Activated effector memory CD4-positive, alpha-beta T cell treated with Interleukin-2 at 50 U/mL for 16 hours (primary cell): ENCODE measurements around the gene CROCC.
A peak's percentile ranks its signal among the peaks of the same experiment; 100 is the strongest.
"Not testable (repeated sequence)": the region's sequence is repeated elsewhere in the genome, so short reads cannot be mapped to it uniquely, and the experiment has no call there.

Experiments used
- DNase-seq: peaks from one replicate; pipeline ENCODE4 v3.0.0-alpha.2; 2020

The CROCC gene, protein sequence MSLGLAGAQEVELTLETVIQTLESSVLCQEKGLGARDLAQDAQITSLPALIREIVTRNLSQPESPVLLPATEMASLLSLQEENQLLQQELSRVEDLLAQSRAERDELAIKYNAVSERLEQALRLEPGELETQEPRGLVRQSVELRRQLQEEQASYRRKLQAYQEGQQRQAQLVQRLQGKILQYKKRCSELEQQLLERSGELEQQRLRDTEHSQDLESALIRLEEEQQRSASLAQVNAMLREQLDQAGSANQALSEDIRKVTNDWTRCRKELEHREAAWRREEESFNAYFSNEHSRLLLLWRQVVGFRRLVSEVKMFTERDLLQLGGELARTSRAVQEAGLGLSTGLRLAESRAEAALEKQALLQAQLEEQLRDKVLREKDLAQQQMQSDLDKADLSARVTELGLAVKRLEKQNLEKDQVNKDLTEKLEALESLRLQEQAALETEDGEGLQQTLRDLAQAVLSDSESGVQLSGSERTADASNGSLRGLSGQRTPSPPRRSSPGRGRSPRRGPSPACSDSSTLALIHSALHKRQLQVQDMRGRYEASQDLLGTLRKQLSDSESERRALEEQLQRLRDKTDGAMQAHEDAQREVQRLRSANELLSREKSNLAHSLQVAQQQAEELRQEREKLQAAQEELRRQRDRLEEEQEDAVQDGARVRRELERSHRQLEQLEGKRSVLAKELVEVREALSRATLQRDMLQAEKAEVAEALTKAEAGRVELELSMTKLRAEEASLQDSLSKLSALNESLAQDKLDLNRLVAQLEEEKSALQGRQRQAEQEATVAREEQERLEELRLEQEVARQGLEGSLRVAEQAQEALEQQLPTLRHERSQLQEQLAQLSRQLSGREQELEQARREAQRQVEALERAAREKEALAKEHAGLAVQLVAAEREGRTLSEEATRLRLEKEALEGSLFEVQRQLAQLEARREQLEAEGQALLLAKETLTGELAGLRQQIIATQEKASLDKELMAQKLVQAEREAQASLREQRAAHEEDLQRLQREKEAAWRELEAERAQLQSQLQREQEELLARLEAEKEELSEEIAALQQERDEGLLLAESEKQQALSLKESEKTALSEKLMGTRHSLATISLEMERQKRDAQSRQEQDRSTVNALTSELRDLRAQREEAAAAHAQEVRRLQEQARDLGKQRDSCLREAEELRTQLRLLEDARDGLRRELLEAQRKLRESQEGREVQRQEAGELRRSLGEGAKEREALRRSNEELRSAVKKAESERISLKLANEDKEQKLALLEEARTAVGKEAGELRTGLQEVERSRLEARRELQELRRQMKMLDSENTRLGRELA (N-terminal part only)

DNA sequence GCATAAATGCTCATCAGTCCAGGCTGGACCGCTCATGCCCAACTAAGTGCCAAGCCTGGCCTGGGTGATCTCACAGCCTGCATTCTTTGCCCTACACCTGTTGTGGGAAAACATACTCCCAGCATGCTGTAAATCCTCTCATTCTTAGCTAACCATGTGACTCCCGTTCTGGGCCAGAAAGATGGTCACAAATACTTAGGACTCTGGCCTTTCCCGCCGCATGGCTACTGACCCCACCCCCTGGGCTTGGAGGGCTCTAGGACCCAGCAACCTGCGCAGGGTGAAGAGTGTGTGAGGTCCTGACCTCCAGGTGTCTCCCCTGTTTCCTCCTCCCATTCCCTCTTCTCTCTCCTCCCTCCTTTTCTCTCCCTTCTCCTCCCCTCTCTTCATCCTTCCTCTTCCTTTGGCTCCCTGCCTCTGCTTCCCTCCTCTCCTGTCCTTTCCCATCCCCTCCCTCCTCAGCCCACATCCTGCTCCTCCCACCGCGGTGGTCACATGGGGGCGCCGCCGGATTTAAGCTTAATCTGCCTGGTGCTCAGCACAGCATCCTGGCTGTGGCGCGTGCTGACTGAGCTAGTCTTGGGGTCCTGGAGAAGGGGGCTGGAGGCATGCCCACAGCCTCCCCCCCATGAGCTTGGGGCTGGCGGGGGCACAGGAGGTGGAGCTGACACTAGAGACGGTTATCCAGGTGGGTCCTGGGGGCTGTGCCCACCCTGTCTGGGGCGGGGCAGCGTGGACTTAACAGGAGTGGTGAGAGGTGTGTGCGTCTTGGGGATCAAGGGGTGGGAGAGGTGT is at the start of gene CROCC:
Gene CROCC (plus strand): TSS at position 541 of the 795 bp plus-strand sequence. CDS start 88 bp downstream, at position 629.
- DNase-seq = peak; percentile 41

GRCh38 chr1:16872152-16873075 is 49.3 kb upstream of the CROCC start:
- not testable (repeated sequence) for DNase-seq

DNA sequence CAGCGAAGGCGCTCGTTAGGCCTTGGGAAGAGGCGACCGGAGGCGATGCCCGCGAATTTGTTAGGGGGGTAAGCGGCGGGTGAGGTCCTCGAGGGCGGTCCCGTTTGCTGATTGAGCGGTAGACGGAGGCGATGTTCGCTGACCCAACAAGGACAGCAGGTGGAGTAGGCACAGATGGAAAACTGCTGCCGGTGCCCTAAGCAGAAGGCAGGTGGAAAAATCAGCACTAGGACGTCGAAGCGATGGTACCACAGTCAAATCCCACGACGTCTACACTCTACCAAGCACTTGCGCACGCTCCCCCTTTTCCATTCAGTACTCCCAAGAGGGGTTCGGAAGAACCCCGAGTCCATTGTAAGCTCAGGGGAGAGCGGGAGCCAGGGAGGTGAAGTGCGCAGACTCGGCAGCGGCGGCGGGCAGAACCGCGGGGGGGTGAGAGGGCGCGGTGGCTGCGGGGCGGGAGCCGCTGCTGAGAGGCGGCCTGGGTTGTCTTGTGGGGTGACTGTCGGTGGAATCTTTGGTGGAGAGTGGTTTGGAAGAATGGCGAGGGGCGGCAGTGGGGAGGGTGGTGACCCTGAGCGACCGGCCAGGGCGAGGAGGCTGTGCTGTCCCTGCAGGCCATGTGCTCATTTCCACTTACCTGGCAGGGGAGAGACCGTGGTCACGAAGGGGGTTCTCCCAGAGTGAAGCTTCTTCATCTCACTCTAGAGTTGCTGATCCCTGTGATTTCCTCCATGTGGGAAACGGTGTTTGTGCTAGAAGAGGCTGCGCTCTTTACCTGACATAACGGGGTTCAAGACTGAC is 48.5 kb upstream of the CROCC start:
- peak; percentile 31 for DNase-seq

GRCh38 chr1:16874968-16875765 is 46.6 kb upstream of the CROCC start:
- DNase-seq = not testable (repeated sequence)

DNA sequence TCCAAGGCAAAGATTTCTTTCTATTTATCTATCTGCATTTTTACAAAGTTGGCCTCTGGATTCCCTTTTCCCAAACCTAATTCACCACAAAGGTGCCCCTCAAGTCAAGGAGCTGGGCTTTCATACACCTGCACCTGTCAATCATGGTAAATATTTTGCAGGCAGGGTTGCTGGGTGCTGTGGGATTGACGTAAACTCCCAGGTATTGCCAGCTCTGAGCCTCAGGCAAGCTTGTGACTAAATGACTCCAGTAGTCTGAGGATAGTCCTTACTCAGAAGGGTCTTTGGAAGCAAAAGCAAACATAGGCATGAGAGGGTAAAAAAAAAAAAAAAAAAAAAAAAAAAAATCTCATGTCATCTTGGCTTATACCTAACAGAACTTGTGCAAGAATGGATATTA is 40.0 kb upstream of the CROCC start:
- DNase-seq = not testable (repeated sequence)

- no peak for DNase-seq
Measured at GRCh38 chr1:16882986-16883385, 38.7 kb upstream of the CROCC start.

GRCh38 chr1:16884487-16884886 is 37.2 kb upstream of the CROCC start:
- not testable (repeated sequence) for DNase-seq

- no peak for DNase-seq
Measured at GRCh38 chr1:16886860-16887605, 34.7 kb upstream of the CROCC start.

- DNase-seq = peak; percentile 57
Measured at GRCh38 chr1:16888860-16889816, 32.6 kb upstream of the CROCC start.

- not testable (repeated sequence) for DNase-seq
Measured at GRCh38 chr1:16890539-16891021, 31.2 kb upstream of the CROCC start.

- DNase-seq = not testable (repeated sequence)
Measured at GRCh38 chr1:16891057-16891456, 30.7 kb upstream of the CROCC start.

GRCh38 chr1:16892978-16893525 is 28.7 kb upstream of the CROCC start:
- not testable (repeated sequence) for DNase-seq

- DNase-seq = not testable (repeated sequence)
Measured at GRCh38 chr1:16893796-16894195, 27.9 kb upstream of the CROCC start.

GRCh38 chr1:16894338-16894737 is 27.4 kb upstream of the CROCC start:
- DNase-seq = not testable (repeated sequence)

- DNase-seq = not testable (repeated sequence)
Measured at GRCh38 chr1:16895233-16895597, 26.5 kb upstream of the CROCC start.

DNA sequence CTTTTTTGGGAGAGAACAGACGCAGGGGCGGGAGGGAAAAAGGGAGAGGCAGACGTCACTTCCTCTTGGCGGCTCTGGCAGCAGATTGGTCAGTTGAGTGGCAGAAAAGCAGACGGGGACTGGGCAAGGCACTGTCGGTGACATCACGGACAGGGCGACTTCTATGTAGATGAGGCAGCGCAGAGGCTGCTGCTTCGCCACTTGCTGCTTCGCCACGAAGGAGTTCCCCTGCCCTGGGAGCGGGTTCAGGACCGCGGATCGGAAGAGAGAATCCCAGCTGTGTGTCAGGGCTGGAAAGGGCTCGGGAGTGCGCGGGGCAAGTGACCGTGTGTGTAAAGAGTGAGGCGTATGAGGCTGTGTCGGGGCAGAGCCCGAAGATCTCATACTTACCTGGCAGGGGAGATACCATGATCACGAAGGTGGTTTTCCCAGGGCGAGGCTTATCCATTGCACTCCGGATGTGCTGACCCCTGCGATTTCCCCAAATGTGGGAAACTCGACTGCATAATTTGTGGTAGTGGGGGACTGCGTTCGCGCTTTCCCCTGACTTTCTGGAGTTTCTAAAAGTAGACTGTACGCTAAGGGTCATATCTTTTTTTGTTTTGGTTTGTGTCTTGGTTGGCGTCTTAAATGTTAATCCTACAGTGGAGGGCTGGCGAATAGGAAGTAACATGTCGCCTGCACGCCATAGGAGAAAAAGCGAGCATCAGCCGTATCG is 26.0 kb upstream of the CROCC start, which contains the start of gene RNU1-2:
Gene RNU1-2 (plus strand): TSS at position 383 of the 718 bp plus-strand sequence.
- peak; percentile 73 for DNase-seq
